WTC11 (cell line): ENCODE measurements around the gene PPP2R2C.

Experiments used
- JUN ChIP-seq: sonication (generic); formaldehyde crosslinking; IDR thresholded peaks from 2 replicates; pipeline ENCODE4 v1.8.0; 2023; ENCODE audit warnings: mild to moderate bottlenecking, missing genetic modification reagents
- ZNF423 ChIP-seq: fragments of 250-450 bp; sonication (Bioruptor Pico); IDR thresholded peaks from 2 replicates; pipeline ENCODE4 v2.1.2; 2022; ENCODE audit warnings: mild to moderate bottlenecking, moderate library complexity
- TF ChIP-seq, protein P1 (sequence below): fragments of 200-600 bp; IDR thresholded peaks from 2 replicates; pipeline ENCODE4 v1.8.0; 2022; ENCODE audit warnings: antibody characterized with exemption

- TF ChIP-seq, protein P1, sequence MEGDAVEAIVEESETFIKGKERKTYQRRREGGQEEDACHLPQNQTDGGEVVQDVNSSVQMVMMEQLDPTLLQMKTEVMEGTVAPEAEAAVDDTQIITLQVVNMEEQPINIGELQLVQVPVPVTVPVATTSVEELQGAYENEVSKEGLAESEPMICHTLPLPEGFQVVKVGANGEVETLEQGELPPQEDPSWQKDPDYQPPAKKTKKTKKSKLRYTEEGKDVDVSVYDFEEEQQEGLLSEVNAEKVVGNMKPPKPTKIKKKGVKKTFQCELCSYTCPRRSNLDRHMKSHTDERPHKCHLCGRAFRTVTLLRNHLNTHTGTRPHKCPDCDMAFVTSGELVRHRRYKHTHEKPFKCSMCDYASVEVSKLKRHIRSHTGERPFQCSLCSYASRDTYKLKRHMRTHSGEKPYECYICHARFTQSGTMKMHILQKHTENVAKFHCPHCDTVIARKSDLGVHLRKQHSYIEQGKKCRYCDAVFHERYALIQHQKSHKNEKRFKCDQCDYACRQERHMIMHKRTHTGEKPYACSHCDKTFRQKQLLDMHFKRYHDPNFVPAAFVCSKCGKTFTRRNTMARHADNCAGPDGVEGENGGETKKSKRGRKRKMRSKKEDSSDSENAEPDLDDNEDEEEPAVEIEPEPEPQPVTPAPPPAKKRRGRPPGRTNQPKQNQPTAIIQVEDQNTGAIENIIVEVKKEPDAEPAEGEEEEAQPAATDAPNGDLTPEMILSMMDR, result no peak
- no peak for TF ChIP-seq ZNF423
- TF ChIP-seq JUN (CRISPR knock-in tag), result no peak
Observed at GRCh38 chr4:6495736-6496135, 23.3 kb upstream of the PPP2R2C start.
